Stimulated activated CD4-positive, alpha-beta T cell treated with anti-CD3 and anti-CD28 coated beads, Interleukin-2, amount 100 ng/mL, for 48 hours (primary cell): ENCODE measurements around the gene TBC1D9B.
A peak's percentile ranks its signal among the peaks of the same experiment; 100 is the strongest.

Experiments
- DNase-seq, 2 donors: peaks; one replicate each; pipeline ENCODE4 v3.0.0-alpha.2; 2020

The TBC1D9B gene

GRCh38 chr5:179819296-179820126, 88.2 kb downstream of the TBC1D9B start:
- no peak for DNase-seq

- peak; percentile 69 to 74 for DNase-seq
Measured at GRCh38 chr5:179818746-179819295, 88.9 kb downstream of the TBC1D9B start.

GRCh38 chr5:179817890-179818745, 89.6 kb downstream of the TBC1D9B start:
- DNase-seq = no peak

GRCh38 chr5:179817470-179817840, 90.2 kb downstream of the TBC1D9B start:
- no peak for DNase-seq

DNA sequence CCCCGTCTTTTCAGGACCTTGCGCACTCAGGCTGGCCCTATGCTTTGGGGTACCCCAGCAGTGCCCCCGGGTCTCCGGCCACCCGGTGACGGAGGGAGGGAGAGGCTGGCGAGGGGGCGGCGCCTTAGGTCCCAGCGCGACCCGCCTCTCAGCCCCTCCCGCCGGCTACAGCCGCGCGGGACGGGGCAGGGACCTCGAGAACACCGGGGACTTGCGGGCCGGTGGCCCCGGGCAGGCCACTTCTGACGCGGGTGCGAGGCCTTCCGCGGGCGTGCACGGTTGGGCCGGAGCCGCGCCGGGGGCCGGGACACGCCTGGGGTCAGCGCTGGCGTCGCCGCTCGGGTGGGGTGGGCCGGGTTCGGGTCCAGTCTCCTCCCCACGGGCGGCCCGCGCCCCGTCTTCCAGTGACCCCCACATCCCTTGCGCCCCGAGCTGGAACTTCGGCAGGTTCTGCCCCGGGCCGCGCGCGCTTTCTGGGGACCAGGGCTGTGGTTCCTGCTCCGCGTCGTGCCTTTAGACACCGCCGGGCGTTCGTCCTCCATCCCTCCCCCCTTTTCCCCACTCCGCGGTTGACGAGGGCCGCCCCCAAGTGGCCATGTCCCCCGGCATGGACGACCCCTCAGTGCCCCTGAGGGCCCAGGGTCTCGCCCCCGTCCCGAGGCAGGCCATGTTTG, 90.8 kb downstream of the TBC1D9B start:
- DNase-seq = no peak

DNA sequence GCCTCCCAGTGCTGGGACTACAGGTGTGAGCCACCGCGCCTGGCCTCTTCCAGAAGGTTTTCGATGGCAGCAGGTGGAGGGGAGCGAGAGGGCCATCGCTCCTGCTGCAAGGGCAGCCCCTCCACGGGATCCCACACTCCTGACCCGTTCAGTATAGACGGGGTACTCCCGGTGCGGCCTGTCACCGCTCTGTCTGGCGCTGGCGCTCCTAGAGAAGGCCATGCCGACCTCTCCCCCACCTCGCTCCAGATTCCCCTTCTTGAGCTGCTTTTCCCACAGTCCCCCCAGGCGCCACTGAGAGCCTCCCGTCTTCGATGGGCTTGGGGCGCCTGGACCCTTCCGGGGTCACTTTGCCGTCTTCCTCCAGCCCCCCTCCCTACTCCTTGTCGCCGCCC, 91.3 kb downstream of the TBC1D9B start:
- no peak for DNase-seq

GRCh38 chr5:179815491-179816249, 92.0 kb downstream of the TBC1D9B start:
- no peak for DNase-seq

DNA sequence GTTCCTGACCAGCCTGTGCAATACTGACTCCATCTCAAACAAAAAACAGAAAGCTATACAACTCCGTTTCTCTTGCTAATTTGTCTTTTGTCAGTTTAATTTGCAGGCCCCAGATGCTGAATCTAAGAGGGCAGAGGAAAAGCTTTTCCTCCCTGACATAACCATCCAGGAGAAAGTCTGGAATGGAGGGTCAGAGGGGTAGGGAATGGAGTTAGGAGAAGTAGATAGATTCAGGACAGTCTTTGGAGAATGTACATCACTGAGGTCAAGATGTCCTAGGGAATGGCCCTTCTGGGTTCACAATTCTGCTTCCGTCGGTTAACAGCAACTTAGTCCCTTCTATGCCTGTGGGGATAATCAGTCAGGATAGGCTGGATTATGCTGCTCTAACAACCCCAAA, 93.6 kb downstream of the TBC1D9B start:
- no peak for DNase-seq

DNA sequence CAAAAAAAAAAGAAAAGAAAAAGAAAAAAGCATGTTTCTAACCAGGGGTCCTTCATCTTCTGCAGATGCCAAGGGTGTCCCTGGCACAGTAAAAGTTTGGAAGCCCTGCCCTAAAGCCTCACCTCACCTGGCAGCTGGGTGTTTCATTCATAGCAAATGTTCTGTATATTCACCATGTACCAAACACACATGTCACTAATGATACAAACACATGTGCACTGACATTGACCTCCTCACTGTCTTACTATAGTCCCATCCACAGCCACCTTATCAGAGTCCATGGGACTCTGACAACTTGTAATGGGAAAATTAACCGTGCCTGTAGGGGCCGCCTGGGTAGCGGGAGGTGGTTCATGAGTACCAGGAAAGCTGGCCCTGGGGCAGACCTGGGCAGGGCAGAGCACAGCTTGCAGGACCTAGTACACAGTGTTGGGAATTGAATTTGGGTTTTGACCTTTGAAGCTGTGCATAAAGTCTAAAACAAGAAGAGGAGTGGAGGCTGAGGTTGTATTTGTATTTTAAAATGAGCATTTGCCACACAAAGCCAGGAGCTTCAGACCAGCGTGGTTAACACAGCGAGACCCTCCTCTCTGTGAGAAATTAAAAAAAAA, 94.6 kb downstream of the TBC1D9B start:
- no peak for DNase-seq

DNA sequence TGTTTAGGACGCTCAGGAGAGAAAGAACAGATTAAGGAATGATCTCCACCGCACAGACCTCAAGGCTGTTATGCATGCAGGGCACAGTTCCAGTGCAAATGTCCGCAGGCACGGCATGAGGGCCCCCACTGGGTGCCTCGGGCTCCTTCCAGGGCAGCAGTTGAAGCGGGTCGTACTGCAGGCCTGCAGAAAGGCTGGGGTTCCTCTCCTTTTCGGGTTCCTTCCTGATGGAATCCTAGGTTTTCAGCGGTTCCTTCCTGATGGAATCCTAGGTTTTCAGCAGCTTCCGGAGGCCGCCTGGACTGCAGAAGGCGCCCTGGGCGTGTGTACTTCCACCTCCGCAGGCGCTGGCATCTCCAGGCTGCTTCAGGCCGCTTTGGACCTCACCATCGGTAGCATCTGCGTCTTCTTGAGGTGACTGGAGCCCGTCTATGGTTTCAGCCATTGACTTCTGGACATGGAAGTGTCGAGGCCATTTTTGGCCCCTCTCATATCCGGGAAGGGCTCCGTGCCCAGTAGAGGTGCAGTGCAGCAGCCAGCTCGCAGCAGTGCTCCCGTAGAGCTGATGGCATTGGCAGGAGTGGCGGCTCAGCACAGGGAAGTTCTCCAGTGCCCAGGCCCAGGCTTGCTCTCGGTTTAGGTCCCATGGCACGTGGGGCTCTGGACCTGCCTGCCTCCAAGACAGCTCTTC, 95.4 kb downstream of the TBC1D9B start:
- no peak for DNase-seq
